ENCODE data around the gene CDC42EP4.

Gene CDC42EP4

DNA sequence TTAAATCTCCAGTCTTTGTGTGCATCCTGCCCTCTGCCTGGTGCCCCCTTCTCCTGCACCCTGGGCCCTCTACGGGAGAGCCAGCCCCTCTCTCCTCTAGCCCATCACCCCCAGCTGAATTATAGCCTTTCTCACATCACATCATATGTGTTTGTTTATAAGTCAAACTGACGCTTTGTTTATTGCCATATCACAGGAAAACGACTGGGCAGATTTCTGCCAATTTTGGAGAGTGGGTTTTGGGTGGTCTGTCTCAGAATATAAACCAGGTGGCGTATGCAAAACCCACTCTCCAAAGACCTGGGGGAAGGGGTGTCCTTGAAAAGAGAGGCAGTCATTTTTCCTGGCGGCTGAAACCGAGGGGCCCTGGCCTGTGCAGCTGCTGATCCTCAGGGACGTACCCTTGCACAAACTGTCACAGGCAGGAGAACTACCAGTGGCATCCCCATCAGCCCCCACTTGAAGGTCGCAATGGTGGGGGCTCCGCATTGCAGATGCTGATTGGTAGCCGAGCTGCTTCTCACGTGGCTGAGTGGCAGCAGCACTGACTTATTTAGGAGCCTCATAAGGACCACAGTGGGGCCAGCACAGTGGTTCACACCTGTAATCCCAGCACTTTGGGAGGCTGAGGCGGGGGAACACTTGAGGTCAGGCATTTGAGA lies 34.8 kb upstream of the CDC42EP4 start:
- H3K4me1 ChIP-seq (ENCODE audit: insufficient read depth, low read length) = no peaks in the 10 kb centered on the region

DNA sequence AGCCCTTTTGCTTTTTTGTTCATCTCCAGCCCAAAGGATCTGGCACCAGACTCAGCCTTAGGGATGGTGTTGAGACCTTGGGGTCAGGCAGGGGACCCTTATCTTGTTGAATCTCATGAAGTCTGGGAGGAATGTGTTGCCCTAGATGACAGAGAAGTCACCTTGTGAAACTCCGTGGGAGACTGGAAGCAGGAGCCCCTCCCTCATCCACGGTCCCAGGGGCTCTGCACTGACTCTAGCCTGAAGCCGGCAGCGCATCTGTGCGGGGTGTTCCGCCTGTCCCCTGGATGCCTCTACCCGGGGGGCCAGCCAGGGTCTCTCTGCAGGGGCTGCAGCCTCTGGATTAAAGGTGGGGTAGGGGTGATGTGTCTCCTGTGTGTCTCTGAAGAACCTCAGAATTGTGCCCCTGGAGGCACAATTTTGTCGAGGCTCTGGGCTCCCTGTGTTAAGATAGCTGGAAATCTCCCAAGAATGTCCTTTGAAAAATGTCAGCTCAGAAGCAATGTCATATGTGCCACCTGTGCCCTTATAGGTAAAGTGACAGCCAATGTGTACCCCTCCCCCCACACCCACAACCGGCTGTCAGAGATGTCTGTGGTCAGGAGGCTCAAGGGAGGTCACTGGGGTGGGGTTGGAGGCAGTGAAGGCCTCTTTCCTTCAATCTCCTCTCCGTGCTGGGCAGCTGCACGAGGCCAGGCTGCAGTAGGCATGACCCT lies 32.1 kb upstream of the CDC42EP4 start:
- H3K4me3 ChIP-seq (ENCODE audit: low read depth in 1 of 2, low read length in 2 of 2) = no peak overlapping the region
- DNase-seq (no peak), ATAC-seq (ENCODE audit: insufficient read depth, low read depth) (no peak)
- H3K36me3 ChIP-seq (ENCODE audit: insufficient read depth, low read length) = no peaks in the 10 kb centered on the region
- H3K79me2 ChIP-seq (ENCODE audit: insufficient read depth, low read length) = no peaks in the 10 kb centered on the region
- no peak overlapping the region for H3K4me2 ChIP-seq (ENCODE audit: insufficient read depth, low read length)
- H3K4me1 ChIP-seq (ENCODE audit: insufficient read depth, low read length) = no peaks in the 10 kb centered on the region
- H4K20me1 ChIP-seq (ENCODE audit: insufficient read depth, low read length) = no peaks in the 10 kb centered on the region
- no peaks in the 10 kb centered on the region for H3K27me3 ChIP-seq (ENCODE audit: insufficient read depth, low read length, poor library complexity)
- no peaks in the 10 kb centered on the region for H3K9me3 ChIP-seq (ENCODE audit: insufficient read depth, low read length, severe bottlenecking)
- TF ChIP-seq, protein P1, sequence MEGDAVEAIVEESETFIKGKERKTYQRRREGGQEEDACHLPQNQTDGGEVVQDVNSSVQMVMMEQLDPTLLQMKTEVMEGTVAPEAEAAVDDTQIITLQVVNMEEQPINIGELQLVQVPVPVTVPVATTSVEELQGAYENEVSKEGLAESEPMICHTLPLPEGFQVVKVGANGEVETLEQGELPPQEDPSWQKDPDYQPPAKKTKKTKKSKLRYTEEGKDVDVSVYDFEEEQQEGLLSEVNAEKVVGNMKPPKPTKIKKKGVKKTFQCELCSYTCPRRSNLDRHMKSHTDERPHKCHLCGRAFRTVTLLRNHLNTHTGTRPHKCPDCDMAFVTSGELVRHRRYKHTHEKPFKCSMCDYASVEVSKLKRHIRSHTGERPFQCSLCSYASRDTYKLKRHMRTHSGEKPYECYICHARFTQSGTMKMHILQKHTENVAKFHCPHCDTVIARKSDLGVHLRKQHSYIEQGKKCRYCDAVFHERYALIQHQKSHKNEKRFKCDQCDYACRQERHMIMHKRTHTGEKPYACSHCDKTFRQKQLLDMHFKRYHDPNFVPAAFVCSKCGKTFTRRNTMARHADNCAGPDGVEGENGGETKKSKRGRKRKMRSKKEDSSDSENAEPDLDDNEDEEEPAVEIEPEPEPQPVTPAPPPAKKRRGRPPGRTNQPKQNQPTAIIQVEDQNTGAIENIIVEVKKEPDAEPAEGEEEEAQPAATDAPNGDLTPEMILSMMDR (IDR thresholded peaks at IDR 0.05; ENCODE audit: borderline replicate concordance, extremely low read depth, low read length, poor library complexity, severe bottlenecking) = no peak
- no peak for TF ChIP-seq EZH2 (IDR thresholded peaks at IDR 0.05; ENCODE audit: borderline replicate concordance, low read depth, low read length, severe bottlenecking)
- no peak overlapping the region for H3K9ac ChIP-seq (ENCODE audit: low read depth, low read length)
- H2AFZ ChIP-seq (ENCODE audit: low read depth, low read length) = no peak overlapping the region
- no peak overlapping the region for H3K27ac ChIP-seq (ENCODE audit: low read length)

More for the DNA sequence above, 34.8 kb upstream of the CDC42EP4 start:
- no peaks in the 10 kb centered on the region for H3K36me3 ChIP-seq (ENCODE audit: insufficient read depth, low read length)
- H2AFZ ChIP-seq (ENCODE audit: low read depth, low read length) = no peak overlapping the region
- ATAC-seq (ENCODE audit: insufficient read depth, low read depth) (no peak), DNase-seq (no peak)
- H3K27ac ChIP-seq (ENCODE audit: low read length) = no peak overlapping the region
- no peaks in the 10 kb centered on the region for H3K79me2 ChIP-seq (ENCODE audit: insufficient read depth, low read length)
- no peaks in the 10 kb centered on the region for H3K9me3 ChIP-seq (ENCODE audit: insufficient read depth, low read length, severe bottlenecking)
- no peak overlapping the region for H3K9ac ChIP-seq (ENCODE audit: low read depth, low read length)
- no peak overlapping the region for H3K4me2 ChIP-seq (ENCODE audit: insufficient read depth, low read length)
- H3K4me3 ChIP-seq (ENCODE audit: low read depth in 1 of 2, low read length in 2 of 2) = no peak overlapping the region
- H3K27me3 ChIP-seq (ENCODE audit: insufficient read depth, low read length, poor library complexity) = no peaks in the 10 kb centered on the region
- no peak for TF ChIP-seq EZH2 (IDR thresholded peaks at IDR 0.05; ENCODE audit: borderline replicate concordance, low read depth, low read length, severe bottlenecking)
- TF ChIP-seq, protein P1 (IDR thresholded peaks at IDR 0.05; ENCODE audit: borderline replicate concordance, extremely low read depth, low read length, poor library complexity, severe bottlenecking) = no peak
- no peaks in the 10 kb centered on the region for H4K20me1 ChIP-seq (ENCODE audit: insufficient read depth, low read length)

DNA sequence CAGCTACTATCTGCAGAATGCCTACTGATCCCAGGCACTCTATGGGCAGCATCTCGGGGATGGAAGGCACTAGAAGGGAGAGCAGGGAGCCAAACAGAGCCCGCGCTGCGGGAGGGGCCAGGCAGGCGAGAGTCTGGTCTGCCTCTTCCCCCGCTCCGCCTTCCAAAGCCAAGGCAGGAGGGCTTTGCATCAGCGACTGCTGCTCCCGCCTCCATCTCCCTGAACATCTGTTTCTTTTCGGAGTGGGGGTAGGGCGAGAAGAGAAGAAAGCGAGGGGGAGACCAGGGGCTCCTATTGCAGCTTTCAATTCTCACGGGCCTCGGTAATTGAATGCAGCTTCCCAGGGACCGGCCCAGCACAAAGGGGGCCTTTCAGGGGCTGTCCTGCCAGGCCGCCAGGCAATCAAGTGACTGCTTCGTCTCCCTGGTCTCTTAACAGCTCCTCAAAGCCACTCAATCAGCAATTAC lies 31.4 kb upstream of the CDC42EP4 start:
- Histone ChIP-seq H2AFZ (ENCODE audit: low read depth, low read length) (no peak overlapping the region), H3K4me2 (ENCODE audit: insufficient read depth, low read length) (no peak overlapping the region), H3K4me1 (ENCODE audit: insufficient read depth, low read length) (no peaks in the 10 kb centered on the region), H3K27me3 (ENCODE audit: insufficient read depth, low read length, poor library complexity) (no peaks in the 10 kb centered on the region), H3K27ac (ENCODE audit: low read length) (no peak overlapping the region), H4K20me1 (ENCODE audit: insufficient read depth, low read length) (no peaks in the 10 kb centered on the region), H3K36me3 (ENCODE audit: insufficient read depth, low read length) (no peaks in the 10 kb centered on the region), H3K9ac (ENCODE audit: low read depth, low read length) (no peak overlapping the region), H3K4me3 (ENCODE audit: low read depth in 1 of 2, low read length in 2 of 2) (no peak overlapping the region), H3K9me3 (ENCODE audit: insufficient read depth, low read length, severe bottlenecking) (no peaks in the 10 kb centered on the region), H3K79me2 (ENCODE audit: insufficient read depth, low read length) (no peaks in the 10 kb centered on the region)
- DNase-seq = no peak
- TF ChIP-seq, protein P1 (IDR thresholded peaks at IDR 0.05; ENCODE audit: borderline replicate concordance, extremely low read depth, low read length, poor library complexity, severe bottlenecking) = no peak
- no peak for TF ChIP-seq EZH2 (IDR thresholded peaks at IDR 0.05; ENCODE audit: borderline replicate concordance, low read depth, low read length, severe bottlenecking)
- ATAC-seq (ENCODE audit: insufficient read depth, low read depth) = no peak

Data from DND-41 (cell line).